Astrocyte (in vitro differentiated cells and primary cell): ENCODE measurements around the gene TLX3. TPM values are rescaled to one million over a fixed set of nuclear protein-coding genes. Genes with fewer than 3 reads are reported as not detected.

Experiments used
- DNase-seq: peaks from one replicate; pipeline ENCODE4 v3.0.0-alpha.2; 2010; ENCODE audit warnings: low read depth
- FAIRE-seq: peaks from 2 replicates; lab custom pipeline; 2011; peaks lifted over from hg19 to GRCh38; lab: Jason Lieb, UNC
- H2AFZ ChIP-seq: 2 replicates; pipeline ENCODE4 v1.6.0; 2012; ENCODE audit warnings: low read depth, low read length, inconsistent platforms
- H3K27ac ChIP-seq: 2 replicates; pipeline ENCODE4 v1.5.1; 2011; ENCODE audit warnings: low read depth, low read length, inconsistent platforms
- H3K27me3 ChIP-seq: 2 replicates; pipeline ENCODE4 v1.6.0; 2011; ENCODE audit warnings: low read length, inconsistent platforms; ENCODE audit not compliant: insufficient read depth
- H3K36me3 ChIP-seq: 2 replicates; pipeline ENCODE4 v1.5.1; 2011; ENCODE audit warnings: low read length, inconsistent platforms; ENCODE audit not compliant: insufficient read depth
- H3K4me1 ChIP-seq: 2 replicates; pipeline ENCODE4 v1.5.1; 2011; ENCODE audit warnings: low read length, inconsistent platforms; ENCODE audit not compliant: insufficient read depth
- H3K4me2 ChIP-seq: 2 replicates; pipeline ENCODE4 v1.6.0; 2012; ENCODE audit warnings: low read length, inconsistent platforms
- H3K4me3 ChIP-seq: 2 replicates; pipeline ENCODE4 v1.5.1; 2011; ENCODE audit warnings: low read depth, mild to moderate bottlenecking, low read length, inconsistent platforms; ENCODE audit not compliant: insufficient read depth
- H3K79me2 ChIP-seq: 2 replicates; pipeline ENCODE4 v1.6.0; 2012; ENCODE audit warnings: mild to moderate bottlenecking, low read length, inconsistent platforms; ENCODE audit not compliant: insufficient read depth
- H3K9ac ChIP-seq: 2 replicates; pipeline ENCODE4 v1.6.0; 2012; ENCODE audit warnings: mild to moderate bottlenecking, low read length, inconsistent platforms
- H3K9me3 ChIP-seq: 2 replicates; pipeline ENCODE4 v1.5.1; 2012; ENCODE audit warnings: low read depth, mild to moderate bottlenecking, low read length, inconsistent platforms; ENCODE audit not compliant: insufficient read depth
- H4K20me1 ChIP-seq: 2 replicates; pipeline ENCODE4 v1.6.0; 2012; ENCODE audit warnings: low read length, inconsistent platforms; ENCODE audit not compliant: insufficient read depth
- H3K27ac Mint-ChIP-seq: one replicate; pipeline ENCODE4 v1.8.0; 2021; ENCODE audit warnings: mild to moderate bottlenecking, mixed read lengths; ENCODE audit not compliant: unreplicated experiment
- H3K27me3 Mint-ChIP-seq: one replicate; pipeline ENCODE4 v1.8.0; 2021; ENCODE audit warnings: low read depth, mixed read lengths; ENCODE audit not compliant: unreplicated experiment
- H3K36me3 Mint-ChIP-seq: one replicate; pipeline ENCODE4 v1.8.0; 2021; ENCODE audit warnings: low read depth, mixed read lengths; ENCODE audit not compliant: unreplicated experiment
- H3K4me1 Mint-ChIP-seq: one replicate; pipeline ENCODE4 v1.8.0; 2021; ENCODE audit warnings: low read depth, mixed read lengths; ENCODE audit not compliant: unreplicated experiment
- H3K4me3 Mint-ChIP-seq: one replicate; pipeline ENCODE4 v1.8.0; 2021; ENCODE audit warnings: mild to moderate bottlenecking, moderate library complexity, mixed read lengths; ENCODE audit not compliant: unreplicated experiment
- H3K9me3 Mint-ChIP-seq: one replicate; pipeline ENCODE4 v1.8.0; 2021; ENCODE audit warnings: mild to moderate bottlenecking, mixed read lengths; ENCODE audit not compliant: unreplicated experiment
- EZH2 ChIP-seq: IDR thresholded peaks from 2 replicates; pipeline ENCODE4 v1.6.1; 2012; ENCODE audit warnings: mild to moderate bottlenecking, low read length, inconsistent platforms; ENCODE audit not compliant: insufficient read depth
- total RNA-seq: library from RNA; stranded (reverse); gene quantifications from 2 replicates; pipeline ENCODE4 v1.2.1, GENCODE V29; 2021
- TF ChIP-seq, protein P1 (sequence below): IDR thresholded peaks from 2 replicates; pipeline ENCODE4 v1.5.1; 2011; ENCODE audit warnings: low read depth, mild to moderate bottlenecking, inconsistent platforms, low read length, moderate library complexity; ENCODE audit not compliant: insufficient read depth

Gene TLX3
- total RNA-seq, 1 donor from 2014 or later: not detected

- H4K20me1 ChIP-seq: no peaks in the 10 kb centered on the region
- Mint-ChIP-seq H3K4me1 (no peaks in the 10 kb centered on the region), H3K27ac (no peak overlapping the region), H3K9me3 (no peaks in the 10 kb centered on the region), H3K27me3 (peaks cover 48% of the 10 kb centered on the region), H3K4me3 (no peak overlapping the region), H3K36me3 (no peaks in the 10 kb centered on the region)
- H2AFZ ChIP-seq: peak overlapping the region; percentile 74
- peak overlapping the region; percentile 91 for H3K4me2 ChIP-seq
- H3K36me3 ChIP-seq: no peaks in the 10 kb centered on the region
- peak overlapping the region; percentile 33 for H3K9ac ChIP-seq
- H3K27ac ChIP-seq: no peak overlapping the region
- DNase-seq: no peak
- no peaks in the 10 kb centered on the region for H3K79me2 ChIP-seq
- peaks cover 26% of the 10 kb centered on the region for H3K27me3 ChIP-seq
- TF ChIP-seq EZH2: no peak
- TF ChIP-seq, protein P1, sequence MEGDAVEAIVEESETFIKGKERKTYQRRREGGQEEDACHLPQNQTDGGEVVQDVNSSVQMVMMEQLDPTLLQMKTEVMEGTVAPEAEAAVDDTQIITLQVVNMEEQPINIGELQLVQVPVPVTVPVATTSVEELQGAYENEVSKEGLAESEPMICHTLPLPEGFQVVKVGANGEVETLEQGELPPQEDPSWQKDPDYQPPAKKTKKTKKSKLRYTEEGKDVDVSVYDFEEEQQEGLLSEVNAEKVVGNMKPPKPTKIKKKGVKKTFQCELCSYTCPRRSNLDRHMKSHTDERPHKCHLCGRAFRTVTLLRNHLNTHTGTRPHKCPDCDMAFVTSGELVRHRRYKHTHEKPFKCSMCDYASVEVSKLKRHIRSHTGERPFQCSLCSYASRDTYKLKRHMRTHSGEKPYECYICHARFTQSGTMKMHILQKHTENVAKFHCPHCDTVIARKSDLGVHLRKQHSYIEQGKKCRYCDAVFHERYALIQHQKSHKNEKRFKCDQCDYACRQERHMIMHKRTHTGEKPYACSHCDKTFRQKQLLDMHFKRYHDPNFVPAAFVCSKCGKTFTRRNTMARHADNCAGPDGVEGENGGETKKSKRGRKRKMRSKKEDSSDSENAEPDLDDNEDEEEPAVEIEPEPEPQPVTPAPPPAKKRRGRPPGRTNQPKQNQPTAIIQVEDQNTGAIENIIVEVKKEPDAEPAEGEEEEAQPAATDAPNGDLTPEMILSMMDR: no peak
- peaks cover 3% of the 10 kb centered on the region for H3K4me1 ChIP-seq
- H3K4me3 ChIP-seq: peak overlapping the region; percentile 65
- H3K9me3 ChIP-seq: no peaks in the 10 kb centered on the region
- FAIRE-seq: no peak
These were observed 28.1 kb downstream of the TLX3 start for GRCh38 chr5:171337210-171337569.

- no peak overlapping the region for H3K27ac ChIP-seq
- DNase-seq (no peak), FAIRE-seq (no peak)
- TF ChIP-seq, protein P1: no peak
- TF ChIP-seq EZH2: no peak
- Mint-ChIP-seq H3K9me3 (no peaks in the 10 kb centered on the region), H3K27ac (no peak overlapping the region), H3K4me3 (no peak overlapping the region), H3K4me1 (no peaks in the 10 kb centered on the region), H3K27me3 (peaks cover 35% of the 10 kb centered on the region), H3K36me3 (no peaks in the 10 kb centered on the region)
- H3K4me3 ChIP-seq: no peak overlapping the region
- H3K9me3 ChIP-seq: no peaks in the 10 kb centered on the region
- no peaks in the 10 kb centered on the region for H4K20me1 ChIP-seq
- H3K9ac ChIP-seq: no peak overlapping the region
- H3K4me1 ChIP-seq: peaks cover 3% of the 10 kb centered on the region
- H3K79me2 ChIP-seq: no peaks in the 10 kb centered on the region
- peaks cover 24% of the 10 kb centered on the region for H3K27me3 ChIP-seq
- H3K36me3 ChIP-seq: no peaks in the 10 kb centered on the region
- no peak overlapping the region for H3K4me2 ChIP-seq
- H2AFZ ChIP-seq: no peak overlapping the region
These were observed 31.0 kb downstream of the TLX3 start for GRCh38 chr5:171340042-171340441.

DNA sequence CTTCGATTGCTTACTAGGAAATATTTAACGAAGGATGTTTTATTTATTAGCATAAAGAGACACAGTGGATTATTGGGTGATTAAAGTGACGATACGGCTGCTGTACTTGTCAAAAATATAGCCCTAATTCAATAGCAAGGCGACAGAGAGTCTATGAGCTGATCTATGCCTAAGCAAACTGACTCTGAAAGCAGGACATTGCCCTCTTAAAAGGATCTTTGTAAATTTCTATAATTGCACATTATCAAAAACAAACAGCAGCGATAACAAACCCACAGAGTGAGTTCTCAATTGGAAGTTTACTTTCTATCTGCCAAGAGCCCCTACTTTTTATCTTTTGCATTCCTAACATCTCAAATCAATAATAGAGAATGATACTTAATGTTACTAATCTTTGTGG lies 31.4 kb downstream of the TLX3 start:
- H3K4me2 ChIP-seq: no peak overlapping the region
- DNase-seq (no peak), FAIRE-seq (no peak)
- no peak overlapping the region for H3K27ac Mint-ChIP-seq
- H4K20me1 ChIP-seq: no peaks in the 10 kb centered on the region
- H3K9me3 Mint-ChIP-seq: no peaks in the 10 kb centered on the region
- TF ChIP-seq, protein P1: no peak
- TF ChIP-seq EZH2: no peak
- H3K4me1 ChIP-seq: peaks cover 3% of the 10 kb centered on the region
- H3K27me3 Mint-ChIP-seq: peaks cover 30% of the 10 kb centered on the region
- H2AFZ ChIP-seq: no peak overlapping the region
- no peaks in the 10 kb centered on the region for H3K4me1 Mint-ChIP-seq
- H3K9ac ChIP-seq: no peak overlapping the region
- no peak overlapping the region for H3K27ac ChIP-seq
- H3K27me3 ChIP-seq: peaks cover 21% of the 10 kb centered on the region
- H3K36me3 Mint-ChIP-seq: no peaks in the 10 kb centered on the region
- H3K9me3 ChIP-seq: no peaks in the 10 kb centered on the region
- no peaks in the 10 kb centered on the region for H3K79me2 ChIP-seq
- no peaks in the 10 kb centered on the region for H3K36me3 ChIP-seq
- no peak overlapping the region for H3K4me3 Mint-ChIP-seq
- H3K4me3 ChIP-seq: no peak overlapping the region
